ENCODE measurements around the gene SCAF1.
"Not testable (repeated sequence)": the region's sequence is repeated elsewhere in the genome, so short reads cannot be mapped to it uniquely, and the experiment has no call there.

Gene SCAF1

DNA sequence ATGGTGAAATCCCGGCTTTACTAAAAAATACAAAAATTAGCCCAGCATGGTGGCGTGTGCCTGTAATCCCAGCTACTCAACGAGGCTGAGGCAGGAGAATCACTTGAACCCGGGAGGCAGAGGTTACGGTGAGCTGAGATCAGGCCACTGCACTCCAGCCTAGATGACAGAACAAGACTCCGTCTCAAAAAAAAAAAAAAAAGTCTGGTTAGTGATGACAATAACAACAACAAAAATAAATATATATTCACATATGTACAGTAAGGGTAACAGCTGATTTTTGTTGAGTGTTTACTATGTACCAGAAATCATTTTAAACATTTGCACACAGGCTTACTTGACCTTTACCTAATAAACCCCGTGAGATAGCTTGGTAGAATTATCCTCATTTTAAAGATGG lies 25.1 kb upstream of the SCAF1 start:
- no peak for DNase-seq

- not testable (repeated sequence) for DNase-seq
These were observed 24.1 kb upstream of the SCAF1 start for GRCh38 chr19:49617860-49618259.

DNA sequence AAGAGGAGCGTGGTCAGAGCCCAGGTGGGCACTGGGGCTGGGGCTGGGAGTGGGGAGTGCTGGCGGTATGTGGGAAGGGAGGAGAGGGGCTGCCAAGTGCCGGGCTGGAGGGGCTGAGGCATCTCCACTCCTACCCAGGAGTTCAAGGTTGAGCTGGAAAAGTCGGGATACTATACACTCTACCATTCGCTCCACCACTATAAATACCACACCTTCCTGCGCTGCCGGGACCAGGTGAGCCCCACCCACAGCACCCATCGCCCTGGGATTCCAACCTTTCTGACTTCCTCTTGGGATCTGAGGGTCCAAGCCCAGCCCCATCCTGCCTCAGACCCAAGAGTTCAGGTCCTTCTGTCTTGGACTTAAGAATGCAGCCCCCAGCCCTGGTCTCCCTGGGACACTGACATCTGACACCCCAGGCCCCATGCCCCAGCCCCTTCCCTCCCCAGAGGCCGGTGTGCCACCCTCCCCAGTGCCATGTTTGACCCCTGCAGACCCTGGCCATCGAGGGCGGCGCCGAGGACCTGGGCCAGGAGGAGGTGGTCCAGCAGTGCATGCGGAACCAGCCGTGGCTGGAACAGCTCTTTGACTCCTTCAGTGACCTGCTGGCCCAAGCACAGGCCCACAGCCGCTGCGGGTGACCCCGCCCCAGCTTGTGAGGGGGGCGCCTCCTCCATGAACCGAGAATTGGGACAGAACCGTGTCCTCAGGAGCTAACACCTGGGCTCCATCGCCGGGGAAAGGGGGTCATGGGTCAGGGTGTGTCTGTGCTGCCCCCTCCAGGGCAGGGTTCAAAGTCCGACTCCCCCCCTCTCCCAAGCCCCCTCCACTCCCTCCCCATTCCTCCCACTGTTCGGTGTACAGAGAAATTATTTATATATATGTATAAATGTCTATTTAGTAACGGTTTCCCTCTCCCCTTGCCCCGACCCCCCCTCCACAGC lies 16.8 kb upstream of the SCAF1 start:
- no peak for DNase-seq

DNA sequence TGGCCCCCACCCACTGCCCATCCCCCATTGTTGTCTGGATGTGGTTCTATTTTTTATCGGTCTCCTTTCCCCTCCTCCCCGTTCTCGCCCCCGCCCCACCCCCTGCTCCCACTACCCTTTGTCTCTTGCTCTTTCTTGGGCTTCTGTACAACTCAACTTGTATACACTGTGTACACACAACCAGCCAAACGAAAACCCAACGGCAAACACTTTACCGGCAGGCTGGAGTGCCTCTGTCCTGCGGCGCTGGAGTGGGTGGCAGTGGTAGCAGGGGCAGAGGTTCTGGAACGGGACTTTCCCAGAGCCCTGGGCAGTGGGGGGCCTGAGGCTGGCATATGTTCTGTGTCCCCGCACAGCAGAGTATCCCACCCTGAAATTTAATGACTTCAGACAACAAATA lies 15.8 kb upstream of the SCAF1 start:
- DNase-seq: no peak

DNA sequence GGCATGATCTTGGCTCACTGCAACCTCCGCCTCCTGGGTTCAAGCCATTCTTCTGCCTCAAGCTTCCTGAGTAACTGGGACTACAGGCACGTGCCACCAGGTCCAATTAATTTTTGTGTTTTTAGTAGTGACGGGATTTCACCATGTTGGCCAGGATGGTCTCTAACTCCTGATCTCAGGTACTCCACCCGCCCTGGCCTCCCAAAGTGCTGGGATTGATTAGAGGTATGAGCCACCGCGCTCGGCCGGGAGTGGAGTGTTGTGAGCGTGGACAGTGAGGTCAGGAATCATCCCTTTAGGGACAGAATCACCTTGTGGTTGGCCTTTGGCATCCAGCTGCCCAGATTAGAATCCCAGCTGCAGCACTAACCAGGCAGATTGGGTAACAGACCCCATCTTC lies 12.3 kb upstream of the SCAF1 start:
- DNase-seq: no peak

- no peak for DNase-seq
These were observed 10.9 kb upstream of the SCAF1 start for GRCh38 chr19:49631014-49631588.

GRCh38 chr19:49631610-49632192 lies 10.3 kb upstream of the SCAF1 start:
- DNase-seq: no peak

GRCh38 chr19:49632576-49632975 lies 9.4 kb upstream of the SCAF1 start:
- DNase-seq: no peak

- not testable (repeated sequence) for DNase-seq
These were observed 8.7 kb upstream of the SCAF1 start for GRCh38 chr19:49633273-49633672.

DNA sequence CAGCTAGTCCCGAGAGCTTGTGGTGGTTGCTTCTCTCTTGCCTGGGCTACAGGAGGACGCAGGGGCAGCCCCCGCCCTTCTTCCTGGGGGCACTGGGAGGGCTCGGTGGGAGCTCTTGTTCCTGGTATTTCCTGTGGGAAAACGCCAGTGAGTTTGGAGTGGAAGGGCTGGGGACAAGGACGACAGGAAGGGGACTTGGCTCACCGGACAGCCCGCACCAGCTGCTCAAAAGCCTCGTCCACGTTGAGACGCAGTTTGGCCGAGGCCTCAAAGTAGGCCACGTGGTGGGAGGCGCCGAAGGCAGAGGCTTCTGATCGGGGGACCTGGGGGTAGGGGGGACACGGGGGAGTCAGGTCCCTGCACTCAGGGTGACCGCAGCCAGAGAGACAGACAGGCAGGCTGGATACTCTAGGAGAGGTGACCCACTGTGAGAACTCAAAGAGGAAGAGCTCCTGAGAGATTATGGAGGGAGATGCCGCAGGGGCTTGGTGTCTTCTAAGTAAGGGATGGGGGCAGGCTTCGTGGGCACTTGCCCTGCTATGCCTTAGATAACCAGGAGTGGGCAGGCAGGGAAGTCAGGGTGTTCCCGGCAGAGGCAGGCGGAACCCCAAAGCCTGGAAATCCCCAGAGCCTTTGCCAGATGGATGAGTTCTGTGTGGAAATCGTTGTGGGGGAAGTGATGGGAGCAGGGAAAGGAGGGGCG lies 6.3 kb upstream of the SCAF1 start:
- no peak for DNase-seq

- DNase-seq: no peak
These were observed 5.6 kb upstream of the SCAF1 start for GRCh38 chr19:49636233-49636932.

DNA sequence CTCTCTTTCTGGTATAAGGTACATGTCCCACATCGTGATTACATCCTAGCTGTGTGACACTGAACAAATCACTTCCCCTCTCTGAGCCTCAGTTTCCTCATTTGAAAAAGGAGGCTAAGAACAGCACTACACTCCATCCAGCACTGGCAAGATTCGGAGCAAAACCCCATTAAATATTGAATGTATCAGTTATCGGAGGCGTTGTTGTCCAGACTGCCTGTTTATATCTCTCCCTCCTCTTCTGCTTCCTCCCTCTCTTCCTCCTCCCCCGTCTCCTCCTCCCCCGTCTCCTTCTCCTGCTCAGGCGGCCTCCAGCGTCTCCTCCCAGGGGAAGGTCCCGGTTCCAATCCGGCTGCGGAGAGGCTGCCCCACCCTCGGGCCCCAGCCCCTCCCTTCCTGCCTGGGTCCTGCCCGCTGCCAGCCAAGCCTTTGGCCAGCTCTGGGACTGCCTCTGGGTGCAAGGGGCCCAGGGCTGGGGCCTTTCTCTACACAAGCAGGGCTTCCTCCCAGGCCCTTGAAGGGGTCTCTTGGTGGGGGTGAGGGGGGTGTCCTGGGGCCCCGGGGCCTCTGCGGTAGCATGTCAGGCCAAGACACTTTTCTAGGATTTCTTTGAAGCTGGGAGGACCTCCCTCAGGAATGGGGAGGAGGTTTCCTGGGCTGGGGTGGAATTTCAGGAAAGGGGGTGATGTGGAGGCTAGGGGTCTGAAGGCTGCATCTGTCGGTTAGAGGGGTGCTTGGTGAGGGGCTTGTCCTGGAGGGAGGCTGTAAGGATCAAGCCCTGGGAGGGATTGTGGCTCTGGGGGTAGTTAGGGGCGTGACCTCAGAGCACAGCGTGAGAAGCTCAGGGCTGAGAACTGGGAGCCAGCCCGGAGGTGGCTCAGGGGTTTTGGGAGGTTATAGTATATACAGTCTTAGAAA lies 3.9 kb upstream of the SCAF1 start:
- no peak for DNase-seq

DNA sequence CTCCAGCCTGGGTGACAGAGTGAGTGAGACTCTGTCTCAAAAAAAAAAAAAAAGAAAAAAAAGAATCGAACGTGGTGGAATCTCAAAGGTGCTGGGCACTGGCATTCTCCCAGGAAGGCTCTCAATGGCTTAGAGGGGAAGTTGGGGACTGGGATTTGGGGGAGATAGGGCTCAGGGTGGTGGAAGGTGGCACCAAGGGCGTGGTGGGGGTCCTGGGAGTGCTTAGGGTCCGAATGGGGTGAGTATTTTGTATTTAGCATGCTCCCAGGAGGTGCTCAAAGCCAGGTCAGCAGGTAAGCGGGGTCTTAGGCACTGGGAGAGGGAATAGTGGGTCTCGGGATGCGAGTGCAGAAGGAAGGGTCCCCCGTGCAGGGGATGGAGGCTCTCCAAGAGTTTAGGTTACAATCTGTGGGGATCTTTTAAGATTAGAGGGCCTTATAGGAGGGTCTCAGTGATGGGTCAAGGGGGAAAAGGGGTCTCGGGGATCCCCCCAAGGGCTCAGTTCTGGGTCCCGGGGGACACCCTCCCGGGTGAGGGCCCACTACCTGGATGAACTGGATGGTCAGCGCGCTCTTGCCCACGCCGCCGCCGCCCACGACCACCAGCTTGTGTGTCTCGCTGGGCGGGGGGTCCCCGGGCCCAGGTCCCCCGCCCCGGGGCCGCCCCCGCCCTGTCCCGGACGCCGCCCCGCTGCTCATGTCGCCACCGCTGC lies 2.5 kb upstream of the SCAF1 start:
- no peak for DNase-seq

GRCh38 chr19:49640113-49640898 lies 1.7 kb upstream of the SCAF1 start, which contains the start of gene RRAS:
Gene RRAS, minus strand, starts transcription at chr19:49640143. Its CDS starts 45 bp downstream, at chr19:49640098.
- DNase-seq: peak; percentile 98 to 99 (median 99)

GRCh38 chr19:49642492-49643035 lies 555 bp downstream of the SCAF1 start:
- no peak for DNase-seq

DNA sequence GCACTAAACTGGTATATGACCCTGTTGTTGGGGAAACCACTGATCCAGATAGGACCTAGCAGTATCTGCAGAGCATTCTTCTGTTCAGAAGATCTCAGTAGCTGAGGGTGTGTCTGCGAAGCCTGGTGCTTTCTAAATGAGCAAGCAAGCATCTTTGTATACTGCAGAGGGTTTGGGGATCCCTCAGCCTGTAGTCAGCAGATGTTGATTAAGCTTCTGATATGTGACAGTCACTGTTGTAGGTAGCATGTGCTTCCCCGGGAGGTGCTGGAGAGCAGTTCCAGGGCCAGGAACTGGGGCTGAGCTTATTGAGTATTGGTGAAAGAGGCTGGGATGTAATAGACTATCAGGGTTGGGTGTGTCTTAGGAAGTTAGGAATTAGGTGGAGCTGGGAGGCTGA lies 1.5 kb downstream of the SCAF1 start:
- DNase-seq: no peak

DNA sequence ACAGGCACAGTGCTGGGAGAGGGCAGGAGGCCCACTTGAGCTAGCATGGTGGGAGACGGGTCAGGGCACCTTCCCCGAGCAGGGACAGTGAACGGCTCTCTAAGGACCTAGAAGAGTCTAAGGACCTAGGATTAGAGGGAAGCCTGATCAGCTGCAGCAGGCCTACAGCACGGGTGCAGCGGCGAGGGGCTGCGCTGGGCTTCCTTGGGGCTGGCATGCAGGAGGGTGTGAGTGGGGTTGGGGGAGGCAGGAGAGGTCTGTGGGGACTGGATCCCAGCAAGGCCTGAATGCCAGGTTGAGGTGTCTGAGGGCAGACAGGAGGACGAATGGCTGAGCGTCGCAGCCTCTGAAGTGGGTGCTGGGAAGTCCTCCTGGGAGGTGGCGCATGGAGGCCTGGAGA lies 3.6 kb downstream of the SCAF1 start:
- DNase-seq: no peak

DNA sequence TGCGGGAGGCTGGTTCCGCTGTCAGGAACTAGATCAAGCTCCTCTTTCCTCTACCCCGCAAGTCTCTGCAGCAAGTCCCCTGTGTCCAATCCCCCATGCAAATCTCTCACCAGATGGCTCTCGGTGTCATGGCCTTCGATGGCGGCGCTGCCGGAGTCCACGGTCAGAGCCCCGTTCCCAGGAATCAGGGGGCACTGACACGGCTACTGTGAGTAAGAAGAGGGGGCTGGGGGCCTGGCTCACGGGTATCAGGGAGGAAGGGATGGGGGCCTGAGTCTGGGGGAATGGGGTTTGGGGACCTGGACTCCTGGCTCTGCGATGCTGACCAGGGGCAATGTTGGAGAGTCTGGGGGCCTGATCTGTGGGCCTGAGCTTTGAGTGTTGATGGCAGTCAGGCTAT lies 4.0 kb downstream of the SCAF1 start:
- no peak for DNase-seq

DNA sequence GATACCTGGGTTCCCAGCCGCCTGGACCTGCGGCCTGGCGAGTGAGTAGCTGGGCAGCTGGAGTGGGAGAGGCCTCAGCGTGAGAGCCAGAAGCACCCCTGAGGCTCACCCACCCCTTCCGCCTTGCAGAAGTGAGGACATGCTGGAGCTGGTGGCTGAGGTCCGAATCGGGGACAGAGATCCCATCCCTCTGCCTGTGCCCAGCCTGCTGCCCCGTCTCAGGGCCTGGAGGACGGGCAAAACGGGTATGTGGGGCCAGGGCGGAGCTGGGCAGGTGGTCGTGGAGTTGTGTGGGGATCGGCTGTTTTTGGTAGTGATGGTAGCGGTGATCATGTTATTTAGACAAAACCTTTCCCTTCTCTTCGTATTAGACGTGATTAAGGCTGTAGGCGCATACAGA lies 4.6 kb downstream of the SCAF1 start:
- DNase-seq: no peak

Data from activated CD4-positive, CD25-positive, alpha-beta regulatory T cell (primary cell).